NCI-H2029 treated with DMSO at 0.1 percent for 48 hours (cell line): ENCODE measurements around the gene ACTL10.

Source experiments
- DNase-seq: peaks from one replicate; lab custom pipeline; 2025; lab: John Stamatoyannopoulos, UW

ACTL10 gene

DNA sequence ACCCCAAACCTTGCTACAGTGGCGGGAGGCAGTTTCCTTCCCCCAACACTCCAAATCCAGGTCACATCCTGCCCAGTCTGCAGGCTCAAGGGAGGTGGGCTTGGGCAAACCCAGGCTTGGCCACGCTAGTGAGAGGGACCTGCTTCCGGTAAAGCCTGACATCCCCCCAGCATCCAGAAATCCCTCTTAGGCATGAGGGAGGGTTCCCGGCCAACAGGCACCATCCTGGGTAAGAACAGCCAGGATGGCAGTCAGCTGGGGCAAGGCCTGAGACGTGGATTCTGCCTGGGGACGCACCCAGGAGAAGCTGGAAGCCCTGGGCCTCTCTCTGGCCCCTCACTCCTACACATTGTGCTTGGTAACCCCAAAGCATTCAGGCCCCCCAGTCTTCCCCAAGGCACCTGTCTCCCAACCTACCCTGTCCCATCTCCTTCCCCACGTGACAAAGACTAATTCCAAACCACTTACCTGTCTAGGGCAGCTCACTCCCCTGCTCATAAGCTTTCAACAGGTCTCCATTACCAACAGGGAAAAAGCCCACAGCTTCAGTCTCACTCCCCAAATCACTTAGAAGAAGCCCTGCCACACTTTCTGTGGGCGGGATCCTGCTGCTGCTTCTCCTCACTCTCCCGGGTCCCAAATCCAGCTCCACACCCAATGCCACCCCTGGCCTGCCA is 2.5 kb upstream of the ACTL10 start:
- DNase-seq: no peak

DNA sequence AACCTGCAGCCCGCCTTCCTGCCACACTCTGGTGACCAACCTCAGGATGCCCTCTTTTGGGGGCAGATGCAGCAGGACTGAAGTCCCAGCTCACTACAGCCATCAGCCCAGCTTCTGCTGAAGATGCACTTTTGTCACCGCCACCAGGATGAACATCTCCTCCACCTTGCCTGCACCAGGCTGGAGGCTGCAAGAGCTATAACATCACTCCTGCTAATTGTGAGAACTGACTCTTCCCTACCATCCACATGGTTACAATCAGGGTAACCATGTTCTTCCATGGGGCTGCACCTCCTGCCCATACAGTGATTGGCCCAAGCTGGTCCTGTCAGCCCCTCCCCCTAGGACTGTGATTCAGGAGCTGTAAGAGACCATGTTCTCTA is 2.0 kb upstream of the ACTL10 start:
- no peak for DNase-seq

DNA sequence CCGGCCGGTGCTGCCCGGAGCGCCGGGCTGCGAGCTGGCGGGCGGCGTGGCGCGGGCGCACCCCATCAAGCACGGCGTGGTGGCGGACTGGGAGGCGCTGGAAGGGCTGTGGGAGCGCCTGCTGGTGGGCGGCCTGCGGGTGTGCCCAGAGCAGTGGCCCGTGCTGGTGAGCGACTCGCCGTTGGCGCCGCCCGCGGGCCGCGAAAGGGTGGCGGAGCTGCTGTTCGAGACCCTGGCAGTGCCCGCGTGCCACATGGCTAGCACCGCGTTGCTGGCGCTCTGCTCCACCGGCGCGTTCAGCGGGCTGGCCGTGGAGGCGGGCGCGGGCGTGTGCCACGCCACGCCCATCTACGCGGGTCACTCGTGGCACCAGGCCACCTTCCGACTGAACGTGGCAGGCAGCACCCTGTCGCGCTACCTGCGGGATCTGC is 517 bp downstream of the ACTL10 start:
- no peak for DNase-seq

DNA sequence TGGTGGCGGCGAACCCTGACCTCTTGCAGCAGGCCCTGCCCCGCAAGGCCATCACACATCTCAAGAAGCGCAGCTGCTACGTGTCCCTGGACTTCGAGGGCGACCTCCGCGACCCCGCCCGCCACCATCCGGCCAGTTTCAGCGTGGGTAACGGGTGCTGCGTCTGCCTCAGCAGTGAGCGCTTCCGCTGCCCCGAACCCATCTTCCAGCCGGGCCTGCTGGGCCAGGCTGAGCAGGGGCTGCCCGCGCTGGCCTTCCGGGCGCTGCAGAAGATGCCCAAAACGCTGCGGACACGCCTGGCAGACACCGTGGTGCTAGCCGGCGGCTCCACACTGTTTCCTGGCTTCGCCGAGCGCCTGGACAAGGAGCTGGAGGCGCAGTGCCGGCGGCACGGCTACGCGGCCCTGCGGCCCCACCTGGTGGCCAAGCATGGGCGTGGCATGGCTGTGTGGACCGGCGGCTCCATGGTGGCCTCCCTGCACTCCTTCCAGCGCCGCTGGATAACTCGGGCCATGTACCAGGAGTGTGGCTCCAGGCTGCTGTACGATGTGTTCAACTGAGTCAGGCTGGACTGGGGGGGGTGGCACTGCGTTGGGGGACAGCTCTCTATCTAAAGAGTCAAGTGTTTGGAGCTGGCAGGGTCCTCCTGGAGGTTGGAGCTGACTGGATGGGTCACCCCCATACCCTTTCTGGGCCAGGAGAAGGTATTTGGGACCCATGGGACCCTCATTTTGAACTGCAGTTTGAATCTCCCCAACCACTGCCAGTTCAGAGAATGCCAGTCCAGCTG is 1.1 kb downstream of the ACTL10 start:
- DNase-seq: peak; percentile 43

DNA sequence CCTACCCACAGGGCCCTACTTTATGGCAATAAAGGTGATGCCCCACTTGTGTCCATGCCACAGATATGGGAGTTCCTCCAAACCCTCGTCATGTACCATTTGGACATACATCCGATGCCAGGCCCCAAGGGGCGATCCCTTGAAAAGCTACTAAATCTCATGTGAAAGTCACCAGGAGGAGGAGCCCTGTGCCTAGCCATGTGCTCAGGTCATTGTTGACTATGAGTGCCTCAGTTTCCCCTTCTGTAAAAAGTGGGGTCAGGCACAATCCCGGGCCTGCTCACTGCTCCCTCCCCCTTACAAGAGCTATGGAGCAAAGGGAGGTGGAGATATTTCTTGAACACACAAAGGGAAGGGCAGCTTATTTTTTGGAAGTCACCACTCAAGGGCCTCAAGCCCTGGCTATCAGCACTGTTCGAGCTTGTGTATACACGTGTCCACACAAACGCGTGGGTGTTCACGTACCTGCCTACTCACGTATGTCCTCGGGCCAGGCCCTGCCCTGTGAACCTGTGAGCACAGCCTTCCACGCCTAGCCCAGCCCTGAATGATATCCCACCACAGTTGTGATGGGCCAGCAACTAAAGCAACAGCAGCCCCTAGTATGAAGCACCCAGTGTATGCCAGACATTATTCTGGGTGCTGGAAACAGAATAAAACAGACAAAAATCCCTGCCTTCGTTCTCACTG is 1.9 kb downstream of the ACTL10 start:
- DNase-seq: no peak

DNA sequence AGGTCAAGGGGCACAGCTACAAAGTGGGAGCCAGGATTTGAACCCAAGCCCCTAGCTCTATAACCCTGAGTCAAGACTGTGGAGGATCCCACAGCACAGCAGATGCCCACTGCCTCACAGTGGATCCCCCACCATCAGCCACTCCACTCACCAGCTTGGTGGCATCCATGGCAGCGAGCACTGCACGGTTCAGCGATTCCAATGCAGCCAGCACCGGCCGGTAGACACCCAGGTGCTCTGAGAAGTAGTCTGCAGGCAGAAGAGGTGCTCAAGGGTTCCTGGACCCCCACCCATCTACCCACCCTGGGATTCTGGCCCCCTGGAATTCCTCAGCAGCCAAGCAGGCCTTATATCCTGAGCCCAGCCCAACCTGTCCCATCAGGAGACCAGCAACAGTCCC is 2.5 kb downstream of the ACTL10 start:
- DNase-seq: no peak

DNA sequence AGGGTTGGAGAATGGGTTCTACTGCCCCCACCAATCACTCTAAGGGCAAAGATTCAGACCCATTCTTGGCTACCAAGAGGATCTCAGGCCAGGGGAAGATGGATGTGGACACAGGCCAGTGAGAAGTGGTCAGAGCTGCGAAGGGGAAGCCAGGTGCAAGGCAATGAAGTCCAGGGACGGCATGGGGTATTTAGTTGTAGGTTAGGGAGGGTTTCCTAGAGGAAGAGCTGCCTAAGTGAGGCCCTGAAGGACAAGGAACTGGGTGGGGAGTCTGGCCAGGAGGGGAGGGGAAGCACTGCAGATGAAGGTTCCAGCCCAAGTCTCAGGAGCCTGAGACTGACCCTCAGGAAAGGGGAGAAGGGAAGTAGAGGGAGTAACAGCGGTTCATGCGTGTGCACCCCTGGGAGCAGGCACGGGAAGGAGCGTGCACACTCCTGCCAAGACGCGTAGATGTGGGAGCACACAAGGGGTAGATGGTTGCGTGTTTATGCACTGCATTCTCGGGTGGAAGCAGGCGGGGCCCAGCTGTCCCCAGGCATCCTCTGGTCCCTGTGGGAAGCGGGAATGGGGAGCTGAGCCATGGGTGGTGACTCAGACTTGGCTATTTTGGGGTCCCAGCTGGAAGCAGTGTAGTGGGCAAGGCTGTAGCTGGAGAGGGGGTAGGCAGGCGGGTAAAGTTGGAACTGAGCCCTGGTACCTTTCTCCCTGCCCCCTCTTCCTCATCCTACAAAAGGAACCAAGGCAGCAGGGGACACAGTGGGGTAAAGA is 3.3 kb downstream of the ACTL10 start:
- no peak for DNase-seq

DNA sequence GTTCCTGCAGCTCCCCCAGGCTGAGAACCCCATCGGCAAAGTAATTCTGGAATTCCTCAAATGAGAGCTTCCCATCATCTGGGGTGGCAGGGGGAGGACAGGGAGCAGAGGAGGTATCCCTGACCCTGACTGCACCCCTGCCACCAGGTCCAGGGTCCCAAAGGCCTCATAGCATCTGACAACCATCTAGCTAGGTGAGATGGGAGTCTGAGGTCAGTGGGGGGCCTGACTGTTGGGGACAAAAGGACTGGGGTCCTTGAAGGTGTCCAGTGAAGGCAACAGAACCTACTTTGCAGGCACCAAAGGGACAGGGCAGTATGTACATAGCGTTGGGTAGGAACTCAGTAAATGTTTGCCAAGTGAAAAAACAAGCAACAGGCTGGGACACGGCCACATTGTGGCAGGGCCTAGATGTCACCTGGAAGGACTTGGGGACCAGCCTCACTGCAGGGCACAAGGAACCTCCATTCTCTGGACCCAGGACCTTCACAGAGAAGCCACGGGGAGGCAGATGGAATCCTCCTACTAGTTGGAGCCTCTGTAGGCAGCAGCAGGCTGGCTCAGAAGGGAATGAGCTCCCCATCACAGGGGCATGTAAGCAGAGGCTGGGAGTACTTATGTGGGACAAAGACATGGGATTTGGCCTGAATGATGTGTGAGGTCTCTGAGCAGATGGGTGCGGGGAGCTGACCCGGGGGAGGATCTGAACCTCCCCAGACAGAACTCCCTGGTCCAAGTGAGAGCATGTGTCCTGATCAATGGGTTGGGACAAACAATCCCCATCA is 4.2 kb downstream of the ACTL10 start:
- no peak for DNase-seq

DNA sequence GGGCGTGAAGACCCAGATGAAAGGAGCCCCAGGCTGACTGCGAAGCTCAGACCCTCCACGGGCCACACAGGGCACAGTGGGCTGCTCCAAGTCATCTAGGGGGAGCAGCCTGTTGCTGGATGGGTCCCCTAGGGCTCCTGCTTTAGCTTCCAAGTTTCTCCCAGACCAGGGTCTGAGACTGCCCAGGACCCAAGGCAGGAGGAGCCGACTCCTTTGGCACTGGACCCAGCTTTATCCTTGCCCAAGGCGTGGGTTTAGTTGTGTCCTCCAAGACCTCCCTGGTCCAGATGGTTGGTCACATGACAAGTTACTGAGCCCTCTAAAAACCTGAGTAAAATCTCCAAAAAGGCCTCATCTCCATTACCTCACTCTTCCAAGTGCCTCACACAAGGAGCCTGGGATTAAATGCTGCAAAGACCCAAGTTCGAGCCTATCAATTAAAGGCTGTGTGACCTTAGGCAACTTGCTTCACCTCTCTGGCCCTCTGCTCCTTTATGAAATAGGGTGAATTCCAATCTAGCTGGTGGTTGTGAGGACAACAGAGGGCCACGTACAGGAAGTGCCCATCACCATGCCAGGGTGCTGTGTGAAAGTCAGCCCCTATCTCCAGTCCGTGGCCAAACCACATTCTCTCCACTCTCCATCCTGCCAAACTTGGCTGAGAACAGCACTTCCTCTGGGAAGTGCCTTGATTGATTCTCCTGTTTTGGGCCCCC is 5.0 kb downstream of the ACTL10 start:
- DNase-seq: no peak

DNA sequence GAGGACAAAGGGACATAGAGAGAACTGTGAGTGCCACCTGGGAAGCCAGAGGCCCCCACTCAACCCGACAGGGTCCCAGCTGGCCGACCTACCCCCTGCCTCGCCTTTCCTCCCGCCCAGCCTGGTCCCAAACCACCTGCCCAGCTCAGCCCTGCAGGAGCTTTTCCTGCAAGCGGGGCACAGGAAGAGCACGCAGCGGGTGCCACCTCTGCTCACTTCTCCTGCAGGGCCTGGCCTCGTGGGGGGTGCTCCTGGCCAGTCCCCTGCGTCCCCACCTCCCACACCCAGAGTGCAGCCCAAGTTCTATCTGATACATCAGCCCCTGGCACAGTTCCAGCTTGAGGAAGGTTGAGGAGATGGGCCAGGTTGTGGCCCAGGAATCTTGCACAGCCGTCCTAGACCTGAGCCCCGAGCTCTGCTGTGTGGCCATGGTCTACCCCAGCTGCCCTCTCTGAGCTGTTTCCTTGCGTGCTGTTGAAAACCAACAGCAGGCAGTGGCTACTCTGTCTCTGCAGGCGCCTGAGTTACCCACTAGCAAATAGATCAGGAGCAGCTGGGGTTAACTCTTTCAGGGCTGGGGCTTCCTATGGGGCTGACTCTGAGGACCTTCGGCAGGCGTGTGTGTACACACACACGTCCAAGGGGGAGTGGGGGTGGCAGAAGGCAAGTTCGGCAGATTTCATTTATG is 5.8 kb downstream of the ACTL10 start:
- DNase-seq: no peak

DNA sequence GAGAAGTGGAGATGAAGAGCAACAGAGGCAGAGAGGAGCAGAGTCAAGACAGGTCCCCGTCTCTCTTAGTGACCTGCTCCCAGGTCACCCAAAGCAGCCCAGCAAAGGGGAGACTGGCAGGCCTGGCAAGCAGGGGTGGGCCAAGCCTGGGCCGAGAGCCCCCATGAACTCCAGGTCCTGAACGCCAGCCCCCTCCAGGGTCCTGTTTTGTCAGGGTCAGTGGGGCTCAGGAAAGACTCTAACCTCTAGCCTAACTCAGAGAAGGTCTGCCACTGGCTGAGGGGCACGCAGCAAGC is 6.3 kb downstream of the ACTL10 start:
- no peak for DNase-seq

DNA sequence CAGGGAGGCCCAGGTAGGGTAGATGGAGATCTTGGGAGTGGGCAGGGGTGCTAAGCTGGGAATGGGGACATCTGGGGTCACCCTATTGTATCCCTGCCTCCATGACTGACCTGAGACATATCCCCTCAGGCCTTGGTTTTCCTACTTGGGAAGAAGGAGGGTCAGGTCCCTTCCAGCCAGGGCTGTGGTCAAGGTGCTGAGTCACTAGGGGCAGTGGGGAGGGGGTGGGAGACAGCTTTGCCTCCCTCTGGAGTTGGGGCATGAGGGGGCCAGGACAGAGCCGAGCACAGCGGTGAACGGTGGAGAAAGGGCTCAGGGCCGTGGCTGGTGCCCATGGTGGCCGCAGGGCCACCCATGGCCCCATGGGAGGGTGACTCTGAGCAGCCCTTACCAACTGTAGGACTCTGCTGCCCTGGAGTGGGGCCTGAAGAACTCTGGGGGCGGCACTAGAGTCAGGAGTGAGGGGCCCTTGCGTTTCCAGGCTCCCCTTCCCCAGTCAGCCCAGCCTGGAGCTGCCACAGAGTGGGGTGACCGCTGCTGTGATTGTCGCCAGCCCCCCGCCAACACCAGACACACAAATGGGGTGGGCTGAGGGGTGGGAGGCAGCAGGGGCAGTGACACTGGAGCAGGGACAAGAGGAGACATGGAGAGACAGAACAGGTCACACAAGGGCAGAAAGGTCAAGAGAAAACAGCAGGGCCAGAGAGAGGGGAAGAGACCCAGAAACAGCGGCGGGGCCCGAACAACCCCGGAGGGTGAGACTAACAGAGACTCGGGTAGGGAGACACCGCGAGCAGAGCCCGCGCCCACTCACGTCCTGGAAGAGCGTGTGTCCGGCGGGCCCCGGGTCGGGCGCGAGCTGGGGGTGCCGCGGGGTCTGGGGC is 6.9 kb downstream of the ACTL10 start:
- no peak for DNase-seq

DNA sequence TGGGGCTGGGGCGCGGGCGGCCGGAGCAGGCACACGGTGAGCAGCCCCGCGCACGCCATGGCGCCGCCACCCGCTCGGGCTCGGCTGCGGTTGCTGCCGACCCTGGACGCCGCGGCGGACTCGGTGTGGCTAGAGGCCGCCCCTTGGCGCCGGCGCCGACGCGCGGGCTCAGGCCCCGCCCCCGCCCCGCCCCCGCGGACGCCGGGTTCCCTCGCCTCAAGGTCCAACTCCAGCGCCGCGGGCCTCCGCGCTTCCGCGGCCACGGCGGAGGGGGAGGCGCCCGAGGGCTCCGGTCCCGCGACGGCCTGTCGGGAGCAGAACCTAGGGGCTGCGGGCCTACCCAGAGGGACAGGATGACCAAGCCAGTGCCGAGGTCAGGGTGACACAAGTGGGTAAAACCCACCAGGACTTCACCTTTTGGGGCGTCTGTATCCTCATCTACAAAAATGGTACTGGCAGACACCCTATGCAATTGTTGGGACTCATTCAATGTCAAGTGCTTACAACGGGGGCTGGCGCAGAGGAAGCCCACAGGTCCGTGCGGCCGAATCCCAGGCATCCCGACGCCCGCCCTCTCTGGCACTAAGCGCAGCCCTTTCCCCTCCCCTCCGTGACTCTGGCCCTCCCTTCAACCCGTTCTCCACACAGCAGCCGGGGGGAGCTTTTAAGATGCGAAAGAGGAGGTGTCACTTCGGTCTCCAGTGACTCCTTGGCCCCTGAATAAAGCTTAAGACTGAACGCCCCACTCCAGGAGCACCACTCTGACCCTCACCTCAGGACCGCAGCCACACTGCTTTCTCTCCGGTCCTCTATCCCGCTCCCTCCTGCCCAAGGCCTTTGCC is 7.8 kb downstream of the ACTL10 start, which contains the start of gene NECAB3:
NECAB3 (minus strand) TSS at position 135 of the 842 bp plus-strand sequence; CDS start at position 59, 76 bp downstream.
- DNase-seq: peak; percentile 19

DNA sequence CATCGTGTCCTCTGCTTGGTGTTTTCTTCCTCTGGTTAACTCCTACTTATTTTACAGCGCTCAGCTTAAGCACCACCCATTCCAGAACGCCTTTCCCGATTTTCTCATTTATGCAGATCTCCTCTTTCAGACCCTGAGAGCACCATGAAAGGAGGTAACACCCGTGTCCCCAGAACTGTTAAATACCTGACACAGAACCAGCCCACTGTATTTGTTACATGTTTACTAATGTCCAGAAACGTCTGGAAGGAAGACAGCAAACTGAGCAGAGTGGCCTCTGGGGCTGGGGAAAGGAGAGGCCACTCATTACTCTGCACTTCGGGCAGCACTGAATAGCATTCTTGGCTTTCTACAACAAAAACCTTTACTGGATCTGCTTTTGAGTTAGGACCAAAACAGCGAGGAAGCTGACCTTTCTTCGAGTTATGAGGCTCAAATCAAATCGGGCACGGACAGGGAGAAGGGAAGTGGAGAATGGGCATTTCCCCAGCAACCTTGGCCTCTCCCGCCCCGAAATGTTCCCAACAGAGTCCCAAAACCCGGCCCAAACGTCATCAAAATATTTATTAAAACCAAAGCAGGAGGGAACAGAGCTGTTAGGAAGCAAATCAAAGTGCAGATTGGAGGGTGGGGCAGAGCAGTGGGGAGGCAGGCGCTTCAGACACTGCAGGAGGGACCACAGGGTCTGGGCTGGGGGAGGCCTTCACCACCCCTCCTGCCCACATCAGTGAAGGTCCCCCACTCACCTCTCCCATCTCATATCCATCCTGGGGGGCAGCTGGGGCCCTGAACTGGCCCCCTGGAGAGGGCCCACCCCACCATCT is 8.6 kb downstream of the ACTL10 start:
- DNase-seq: no peak

DNA sequence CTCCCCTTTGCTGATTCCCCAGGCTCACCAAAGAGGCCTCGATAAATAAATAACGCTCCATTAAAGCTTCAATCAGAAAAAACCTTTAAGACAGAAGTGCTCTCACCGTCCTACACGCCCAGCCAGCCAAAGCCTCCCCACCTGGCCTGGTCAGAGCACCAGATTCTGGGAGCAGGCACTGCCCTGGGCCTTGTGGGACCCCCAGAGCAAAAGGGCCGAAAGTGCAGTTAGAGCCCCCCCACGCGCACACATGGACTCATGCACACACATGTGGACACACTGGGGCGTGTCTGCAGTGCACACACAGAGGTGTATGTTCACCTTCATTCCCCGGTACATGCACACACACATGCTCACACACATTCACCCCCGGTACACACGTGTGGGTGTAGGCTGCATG is 9.4 kb downstream of the ACTL10 start:
- DNase-seq: no peak

DNA sequence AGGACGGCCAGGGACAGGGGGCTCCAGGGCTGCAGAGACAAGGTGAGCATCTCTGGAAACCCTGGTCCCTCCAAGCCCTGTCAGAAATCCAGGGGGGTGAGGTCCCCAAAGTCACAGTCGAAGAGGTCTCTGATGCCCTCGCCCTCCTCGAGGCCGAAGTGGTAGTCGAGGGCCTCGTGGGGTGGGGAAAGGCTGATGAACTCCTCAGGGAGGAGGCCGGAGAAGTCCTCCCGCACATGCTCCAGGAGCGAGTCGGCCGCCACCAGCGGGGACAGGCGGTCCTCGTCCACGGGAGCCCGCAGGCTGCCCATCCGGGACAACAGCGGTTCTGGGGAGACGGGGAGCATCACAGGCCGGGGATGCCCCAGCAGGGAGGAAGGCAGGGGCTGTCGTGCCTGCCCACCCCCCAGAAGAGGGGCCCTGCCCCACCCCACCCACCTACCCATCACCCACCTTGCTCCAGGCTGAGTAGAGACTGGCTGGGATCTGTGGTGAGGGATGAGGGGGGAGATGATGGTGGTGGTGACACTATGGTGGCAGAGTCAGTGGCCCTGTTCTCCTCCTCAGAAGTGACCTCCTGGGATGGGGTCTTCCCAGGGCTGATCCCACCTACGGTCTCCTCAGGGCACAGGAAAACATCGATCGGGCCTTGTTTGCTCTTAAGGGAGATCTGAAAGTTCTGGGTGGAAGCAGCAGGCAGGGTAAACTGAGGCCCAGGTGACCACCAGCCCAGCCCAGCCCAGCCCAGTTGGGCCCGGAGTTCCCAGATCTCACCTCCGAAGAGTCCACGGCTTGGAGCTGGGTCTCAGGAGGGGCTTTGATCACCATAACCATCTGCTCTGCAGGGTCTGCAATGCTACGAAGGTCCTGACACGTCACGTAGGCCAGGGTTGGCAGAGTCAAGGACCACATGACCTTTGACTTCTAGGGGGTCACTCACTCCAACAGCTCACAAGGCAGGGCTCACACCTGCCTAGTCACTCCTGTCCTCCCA is 10.2 kb downstream of the ACTL10 start:
- DNase-seq: no peak
